ENCODE data around the gene MAPK14. TPM values are rescaled to one million over a fixed set of nuclear protein-coding genes. Genes with fewer than 3 reads are reported as not detected.

MAPK14 gene
- total and polyA plus RNA-seq, 9 of the 15 experiments (the other 6 are each of a cell fraction or from before 2014, with no cell fraction given): 8.8 to 62.7 (median 35.5) TPM

GRCh38 chr6:36098253-36098919 is 70.8 kb downstream of the MAPK14 start (continued):
- TF ChIP-seq ZNF592 (IDR thresholded peaks at IDR 0.05) (no peak), ZNF316 (IDR thresholded peaks at IDR 0.05) (peak; percentile 13; the same call in 1 of the 2 replicates), ZNF121 (CRISPR knock-in tag; conservative IDR thresholded peaks at IDR 0.05) (0 out of 2 replicates have a peak, but pooled peaks have one; percentile 26), NKRF (IDR thresholded peaks at IDR 0.05; ENCODE audit: borderline replicate concordance) (no peak), KDM1A (IDR thresholded peaks at IDR 0.05) (0 out of 4 replicates have a peak, but pooled peaks of 1 of the 2 experiments have one; percentile 33)
